Skeletal muscle cell (primary cell): ENCODE measurements around the gene CHST7.

ENCODE experiments used
- DNase-seq: peaks from one replicate; pipeline ENCODE4 v3.0.0-alpha.2; 2010; ENCODE audit warnings: low read depth
- H3K4me3 ChIP-seq: 2 replicates; pipeline ENCODE4 v1.5.1; 2011; ENCODE audit warnings: low read depth, mild to moderate bottlenecking, control low read depth, low read length, moderate library complexity

The CHST7 gene

DNA sequence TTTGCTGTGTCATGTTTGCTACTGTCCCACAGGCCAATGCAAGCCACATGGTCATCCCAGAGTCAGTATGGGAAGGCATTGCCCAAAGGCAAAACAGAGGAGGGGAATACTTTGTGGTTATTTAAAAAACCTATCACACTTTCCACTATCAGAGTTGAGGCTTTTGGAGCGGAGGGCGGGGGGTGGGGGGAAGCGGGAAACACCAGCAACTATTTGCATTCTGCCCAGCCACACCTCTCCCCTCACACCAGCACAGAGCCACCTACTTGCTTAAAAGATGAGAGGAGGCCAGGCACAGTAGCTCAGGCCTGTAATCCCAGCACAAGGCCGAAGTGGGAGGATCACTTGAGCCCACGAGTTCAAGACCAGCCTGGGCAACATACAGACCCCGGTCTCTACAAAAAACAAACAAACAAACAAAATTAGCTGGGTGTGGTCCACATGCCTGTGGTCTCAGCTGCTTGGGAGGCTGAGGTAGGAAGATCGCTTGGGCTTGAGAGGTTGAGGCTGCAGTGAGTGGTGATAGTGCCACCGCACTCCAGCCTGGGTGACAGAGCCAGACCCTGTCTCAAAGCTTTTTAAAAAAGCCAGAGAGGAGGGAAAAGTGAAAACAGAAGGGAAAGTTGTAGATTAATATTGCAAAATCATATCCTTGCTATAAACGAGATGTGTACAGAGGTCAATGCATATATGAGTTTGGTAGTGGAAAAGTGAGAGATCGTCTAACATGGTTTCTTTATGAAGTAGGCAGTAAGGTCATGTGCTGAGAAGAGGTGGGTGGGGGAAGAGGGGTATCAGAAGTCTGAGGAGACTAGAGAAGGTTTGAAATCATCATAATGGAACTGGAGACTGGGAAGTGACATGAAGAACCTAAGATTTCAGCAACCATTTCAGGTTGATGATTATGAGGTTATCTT lies 1.9 kb upstream of the CHST7 start:
- no peak for DNase-seq
- H3K4me3 ChIP-seq, result no peak overlapping the region

DNA sequence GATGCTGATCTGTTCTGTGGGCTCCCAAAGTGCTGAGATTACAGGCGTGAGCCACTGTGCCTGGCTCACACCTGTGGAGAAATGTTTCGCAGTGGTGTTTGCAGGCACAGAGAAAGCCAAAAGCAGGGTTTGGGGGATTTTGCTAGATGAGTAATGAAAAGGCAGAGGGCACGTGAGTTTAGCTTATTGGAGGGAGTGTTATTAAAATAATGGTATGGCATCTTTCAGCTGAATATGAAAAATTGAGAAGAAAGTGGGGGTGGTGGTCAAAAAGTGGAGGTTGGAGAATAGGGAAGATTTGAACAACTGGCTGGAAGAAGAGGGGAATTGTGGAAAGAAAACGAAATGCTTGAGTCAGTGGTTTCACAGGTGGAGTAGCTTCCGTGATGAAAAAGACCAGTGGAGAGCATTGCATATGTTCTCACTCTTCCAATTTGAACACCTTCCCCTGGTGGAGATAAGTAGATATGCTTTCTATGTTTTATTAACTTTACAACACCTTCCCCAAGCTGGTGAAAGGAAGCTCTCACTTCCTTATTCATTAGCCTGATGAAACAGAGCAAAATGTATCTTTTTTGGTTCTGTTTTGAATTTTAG lies 1.1 kb upstream of the CHST7 start:
- no peak for DNase-seq
- H3K4me3 ChIP-seq, result no peak overlapping the region

DNA sequence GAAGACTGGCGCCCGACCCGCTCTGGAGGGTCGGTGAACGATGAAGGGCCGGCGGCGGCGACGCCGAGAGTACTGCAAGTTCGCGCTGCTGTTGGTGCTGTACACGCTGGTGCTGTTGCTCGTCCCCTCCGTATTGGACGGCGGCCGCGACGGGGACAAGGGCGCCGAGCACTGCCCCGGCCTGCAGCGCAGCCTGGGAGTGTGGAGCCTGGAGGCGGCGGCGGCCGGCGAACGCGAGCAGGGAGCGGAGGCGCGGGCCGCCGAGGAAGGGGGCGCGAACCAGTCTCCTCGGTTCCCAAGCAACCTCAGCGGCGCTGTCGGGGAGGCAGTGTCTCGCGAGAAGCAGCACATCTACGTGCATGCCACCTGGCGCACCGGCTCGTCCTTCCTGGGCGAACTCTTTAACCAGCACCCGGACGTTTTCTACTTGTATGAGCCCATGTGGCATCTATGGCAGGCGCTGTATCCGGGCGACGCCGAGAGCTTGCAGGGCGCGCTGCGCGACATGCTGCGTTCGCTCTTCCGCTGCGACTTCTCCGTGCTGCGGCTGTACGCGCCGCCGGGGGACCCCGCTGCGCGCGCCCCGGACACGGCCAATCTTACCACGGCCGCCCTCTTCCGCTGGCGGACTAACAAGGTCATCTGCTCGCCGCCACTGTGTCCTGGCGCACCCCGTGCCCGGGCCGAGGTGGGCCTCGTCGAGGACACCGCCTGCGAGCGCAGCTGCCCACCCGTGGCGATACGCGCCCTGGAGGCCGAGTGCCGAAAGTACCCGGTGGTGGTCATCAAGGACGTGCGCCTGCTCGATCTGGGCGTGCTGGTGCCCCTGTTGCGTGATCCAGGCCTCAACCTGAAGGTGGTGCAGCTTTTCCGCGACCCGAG lies 568 bp downstream of the CHST7 start:
- H3K4me3 ChIP-seq, result peak overlapping the region; percentile 57
- DNase-seq, result no peak

DNA sequence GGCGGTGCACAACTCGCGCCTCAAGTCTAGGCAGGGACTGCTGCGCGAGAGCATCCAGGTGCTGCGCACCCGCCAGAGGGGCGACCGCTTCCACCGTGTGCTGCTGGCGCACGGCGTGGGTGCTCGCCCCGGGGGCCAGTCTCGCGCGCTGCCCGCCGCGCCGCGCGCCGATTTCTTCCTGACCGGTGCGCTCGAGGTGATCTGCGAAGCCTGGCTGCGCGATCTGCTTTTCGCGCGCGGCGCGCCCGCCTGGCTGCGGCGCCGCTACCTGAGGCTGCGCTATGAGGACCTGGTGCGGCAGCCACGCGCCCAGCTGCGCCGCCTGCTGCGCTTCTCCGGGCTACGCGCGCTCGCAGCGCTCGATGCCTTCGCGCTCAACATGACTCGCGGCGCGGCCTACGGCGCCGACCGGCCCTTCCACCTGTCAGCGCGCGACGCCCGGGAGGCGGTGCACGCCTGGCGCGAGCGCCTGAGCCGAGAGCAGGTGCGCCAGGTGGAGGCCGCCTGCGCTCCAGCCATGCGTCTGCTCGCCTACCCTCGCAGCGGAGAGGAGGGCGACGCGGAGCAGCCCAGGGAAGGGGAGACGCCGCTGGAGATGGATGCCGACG lies 1.3 kb downstream of the CHST7 start:
- peak overlapping the region; percentile 57 for H3K4me3 ChIP-seq
- DNase-seq, result no peak

DNA sequence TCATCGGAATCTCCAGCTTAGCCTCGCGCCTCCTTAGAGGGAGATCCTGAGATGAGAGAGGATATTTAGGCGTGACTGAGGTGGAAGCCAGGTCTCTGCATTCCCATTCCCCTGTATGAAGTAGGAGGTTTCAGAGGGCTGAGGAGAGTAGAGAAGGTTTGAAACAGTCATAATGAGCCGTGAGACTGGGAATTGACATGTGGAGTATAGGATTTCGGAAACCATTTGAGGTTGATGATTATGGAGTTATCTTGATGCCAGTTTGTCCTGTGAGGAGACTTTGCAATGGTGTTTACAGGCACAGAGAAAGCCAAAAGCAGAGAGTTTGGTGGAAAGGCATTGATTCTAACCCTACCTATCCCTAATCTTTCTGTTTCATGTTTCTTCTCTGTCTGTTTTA lies 2.0 kb downstream of the CHST7 start:
- DNase-seq, result no peak
- H3K4me3 ChIP-seq, result peak overlapping the region; percentile 57

DNA sequence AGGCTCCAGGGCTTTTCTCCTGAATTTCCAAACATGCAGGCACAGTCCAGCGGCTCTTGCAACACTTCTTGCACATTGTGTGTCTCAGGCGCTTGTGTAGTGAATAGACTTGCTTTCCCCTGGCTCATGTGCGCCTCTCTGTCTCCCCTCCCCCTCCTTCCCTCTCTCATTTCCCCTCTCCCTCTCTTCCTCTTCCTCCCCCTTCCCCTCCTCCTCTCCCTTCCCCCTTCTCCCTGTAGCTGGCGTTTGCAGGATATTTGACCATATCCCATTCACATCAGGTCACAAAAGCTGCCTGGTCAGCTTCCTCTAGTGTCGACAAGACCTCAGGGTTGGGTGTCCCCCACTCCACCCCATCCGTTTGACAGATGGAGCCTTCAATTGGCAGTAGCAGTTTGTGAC lies 2.4 kb downstream of the CHST7 start:
- peak overlapping the region; percentile 57 for H3K4me3 ChIP-seq
- no peak for DNase-seq

DNA sequence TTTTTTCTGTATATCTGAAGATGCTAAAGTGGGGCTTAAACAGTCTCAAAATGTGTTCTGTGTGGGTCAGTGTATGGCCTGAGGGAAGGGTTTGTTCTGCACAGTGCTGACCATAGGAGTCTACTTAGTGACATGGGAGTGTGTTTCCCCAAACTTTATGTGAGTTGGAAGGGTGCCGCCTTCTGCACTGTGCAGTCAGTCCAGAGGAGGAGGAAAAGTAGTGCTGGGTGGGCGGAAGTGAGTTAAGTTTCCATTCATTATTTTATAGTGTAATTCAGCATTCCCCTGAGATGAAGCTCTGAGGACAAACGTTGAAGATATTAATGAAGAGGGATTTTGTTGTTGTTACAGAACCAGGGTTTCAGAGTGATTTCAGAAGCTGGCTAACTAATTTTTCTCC lies 2.9 kb downstream of the CHST7 start:
- no peak for DNase-seq
- peak overlapping the region; percentile 57 for H3K4me3 ChIP-seq

DNA sequence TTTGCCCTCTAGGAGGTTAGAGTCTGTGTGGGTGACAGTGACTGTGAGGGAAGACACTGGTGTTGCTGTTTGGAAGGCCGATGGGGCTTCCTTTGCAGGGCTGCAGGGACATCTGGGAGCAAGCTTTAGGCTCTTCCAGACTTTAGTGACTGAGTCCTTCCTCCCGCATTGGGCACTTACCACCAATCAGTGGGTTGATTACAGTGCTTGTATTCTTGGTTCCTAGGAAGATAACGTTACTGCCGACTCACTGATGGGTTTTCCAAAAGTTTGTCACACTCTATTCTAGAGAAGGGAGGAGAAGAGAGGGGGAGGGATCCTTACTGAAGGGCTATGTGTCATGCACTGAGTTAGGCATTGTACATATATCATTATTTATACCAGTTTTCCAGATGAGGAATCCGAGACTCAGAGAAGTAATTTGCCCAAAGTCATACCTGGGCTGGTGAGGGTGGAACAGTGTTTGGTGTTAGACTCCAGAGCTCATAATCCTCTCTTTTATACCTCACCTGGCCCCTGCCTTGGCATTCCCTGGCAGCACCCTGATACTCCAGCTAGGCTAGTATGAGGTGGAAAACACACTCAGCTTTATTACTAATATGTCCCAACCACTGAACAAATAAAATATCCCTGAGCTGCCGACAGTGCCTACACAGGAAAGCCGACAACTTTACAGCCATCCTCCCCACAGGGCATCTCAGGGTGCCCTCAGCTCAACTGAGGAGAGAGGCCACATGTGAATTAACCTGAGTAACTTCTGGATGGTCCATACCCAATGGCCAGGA lies 3.8 kb downstream of the CHST7 start:
- H3K4me3 ChIP-seq, result no peak overlapping the region
- no peak for DNase-seq

DNA sequence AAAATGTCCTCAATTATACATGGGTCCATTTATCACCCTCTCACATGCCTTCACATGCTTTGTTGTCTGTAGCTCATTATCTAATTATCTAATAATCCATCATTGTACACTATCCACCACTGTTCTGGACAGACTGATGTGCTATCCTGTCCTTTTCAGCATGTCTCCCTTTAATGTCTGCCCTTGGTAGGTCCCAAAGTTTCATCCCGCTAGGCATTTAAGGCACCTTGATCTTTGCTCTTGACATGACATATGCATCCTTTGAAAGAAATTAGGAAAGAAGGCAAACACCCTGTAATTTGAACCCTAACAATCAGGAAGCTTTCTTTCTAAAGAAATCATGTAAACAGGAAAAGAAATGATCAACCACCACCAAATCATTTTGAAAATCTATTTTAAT lies 5.7 kb downstream of the CHST7 start:
- DNase-seq, result no peak
- H3K4me3 ChIP-seq, result no peak overlapping the region

DNA sequence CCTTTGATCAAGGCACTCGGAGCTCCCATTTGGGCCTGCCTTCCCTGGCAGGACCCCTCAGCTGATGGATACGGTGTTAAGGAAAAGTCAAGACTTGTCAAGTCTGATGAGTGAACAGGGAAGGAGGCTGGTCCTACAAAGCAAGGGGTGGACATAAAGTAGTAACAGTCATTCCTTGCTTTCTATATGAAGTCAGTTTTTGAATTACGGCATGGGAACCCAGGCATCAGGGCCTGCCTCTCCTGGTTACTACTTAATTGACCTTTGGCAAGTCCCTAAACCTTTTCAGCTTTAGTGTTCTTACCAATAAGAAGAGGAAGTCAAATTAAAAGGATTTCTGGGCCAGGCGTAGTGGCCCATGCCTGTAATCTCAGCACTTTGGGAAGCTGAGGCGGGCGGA lies 7.0 kb downstream of the CHST7 start:
- DNase-seq, result no peak
- no peak overlapping the region for H3K4me3 ChIP-seq

DNA sequence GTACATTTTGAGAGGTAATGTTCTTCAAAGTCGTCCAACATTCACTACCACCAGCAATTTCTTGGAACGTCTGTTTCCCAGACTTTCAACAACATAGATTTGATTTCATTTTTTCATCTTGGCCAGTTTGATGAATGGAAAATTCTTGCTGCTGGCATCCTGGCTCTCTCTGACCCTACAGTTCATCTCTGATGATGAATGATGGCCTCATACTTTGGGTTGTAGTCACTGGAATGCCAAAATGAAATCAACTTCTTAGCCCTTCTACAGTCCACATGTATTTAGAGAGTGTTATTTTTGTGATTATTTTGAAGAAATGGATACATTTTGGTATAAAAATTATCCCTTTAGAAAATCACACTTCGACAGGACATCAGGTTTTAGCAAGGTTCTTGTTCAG lies 8.8 kb downstream of the CHST7 start:
- no peak overlapping the region for H3K4me3 ChIP-seq
- DNase-seq, result no peak

DNA sequence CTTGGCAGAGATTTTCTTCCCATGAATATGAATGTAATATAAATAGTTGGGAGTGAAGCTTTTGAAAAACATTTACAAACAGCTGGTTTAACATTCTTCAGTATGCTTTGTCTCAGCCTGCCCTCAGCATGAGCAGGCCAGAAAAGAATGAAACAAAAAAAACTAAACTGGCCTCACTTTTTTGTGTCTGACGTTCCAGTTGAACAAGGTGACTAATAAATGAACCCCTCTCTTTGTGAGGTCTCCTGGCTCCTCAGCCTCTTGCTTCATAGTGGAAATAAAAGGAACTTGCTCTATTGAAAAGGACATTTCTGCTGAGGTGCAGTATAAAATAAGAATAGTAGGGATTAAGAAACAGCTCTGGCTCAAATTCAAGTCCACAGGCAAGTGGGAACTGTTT lies 9.4 kb downstream of the CHST7 start:
- DNase-seq, result peak; percentile 75
- H3K4me3 ChIP-seq, result no peak overlapping the region

DNA sequence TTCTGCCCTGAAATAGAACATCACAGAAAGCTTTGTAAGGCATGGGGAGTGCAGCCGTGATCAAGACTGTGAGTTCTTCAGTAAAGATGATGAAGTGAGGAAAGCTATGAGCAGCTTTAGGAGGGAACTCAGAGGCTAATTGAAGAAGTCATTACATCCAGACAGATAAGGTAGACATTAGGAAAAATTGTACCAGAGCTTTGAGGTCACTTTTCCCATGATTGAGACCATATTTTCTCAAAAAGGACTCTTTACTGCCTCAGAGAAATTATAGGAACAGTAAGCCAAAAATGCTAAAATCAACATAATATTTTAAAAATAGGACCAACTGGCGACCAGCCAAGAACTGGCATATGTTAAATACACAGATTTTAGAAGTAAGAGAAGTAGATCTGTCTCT lies 11.2 kb downstream of the CHST7 start:
- H3K4me3 ChIP-seq, result no peak overlapping the region
- DNase-seq, result no peak

DNA sequence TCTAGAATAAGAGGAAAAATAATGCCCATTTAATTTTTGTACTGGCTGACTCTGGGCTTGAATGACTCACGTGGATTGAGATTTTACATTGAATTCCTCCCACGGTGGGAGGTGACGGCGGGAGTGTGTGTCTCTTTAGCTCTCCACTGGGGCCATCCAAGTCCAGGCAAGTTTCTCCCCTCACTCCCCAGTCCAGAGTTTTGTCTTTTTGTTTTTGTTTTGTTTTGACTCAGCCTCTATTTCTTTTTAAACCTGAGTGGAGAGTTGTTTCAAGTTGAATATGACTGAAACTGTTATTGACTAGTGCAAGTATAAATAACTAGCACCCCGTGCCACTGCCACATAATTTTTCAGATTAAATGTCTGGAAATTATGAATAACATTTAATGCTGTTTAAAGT lies 13.6 kb downstream of the CHST7 start:
- DNase-seq, result no peak
- no peak overlapping the region for H3K4me3 ChIP-seq

DNA sequence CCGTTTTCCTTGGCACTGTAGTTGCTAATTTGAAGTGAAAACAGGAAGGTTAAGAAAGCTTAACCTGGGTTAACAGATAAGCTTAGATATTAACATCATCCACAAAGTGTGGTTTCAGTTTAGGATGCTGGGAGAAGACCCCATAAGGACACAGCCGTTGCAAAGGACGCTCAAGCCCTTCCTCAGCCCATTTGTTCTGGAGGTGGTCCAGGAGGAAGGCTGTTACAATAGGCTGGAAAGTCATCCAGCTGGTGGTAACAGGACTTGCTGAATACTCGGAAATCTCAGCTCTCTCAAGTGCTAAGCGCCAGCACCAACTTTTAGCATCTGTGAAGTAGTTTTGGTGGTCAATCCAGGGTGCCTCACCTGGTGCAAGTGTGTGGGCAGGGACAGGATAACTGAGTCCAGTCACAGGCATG lies 14.2 kb downstream of the CHST7 start:
- DNase-seq, result no peak
- no peak overlapping the region for H3K4me3 ChIP-seq

DNA sequence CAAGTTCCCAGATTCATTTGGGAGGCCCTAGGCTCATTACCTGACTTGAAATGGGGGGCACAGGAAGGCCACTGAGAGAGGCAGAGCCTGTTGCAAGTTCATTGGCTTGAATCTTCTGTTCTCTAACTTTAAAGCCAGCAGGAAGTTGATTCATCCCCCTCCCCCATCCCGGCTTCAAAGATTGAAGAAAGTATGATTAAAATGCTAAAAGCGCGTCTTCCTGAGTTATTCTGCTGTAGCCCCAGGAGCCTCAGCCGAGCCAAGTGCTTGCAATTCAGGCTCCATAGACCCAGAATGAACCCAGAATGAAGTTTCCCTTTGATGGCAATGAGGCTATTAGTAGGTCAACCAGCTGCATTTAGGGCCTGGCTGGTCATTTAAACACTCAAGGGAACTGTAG lies 14.7 kb downstream of the CHST7 start:
- no peak for DNase-seq
- H3K4me3 ChIP-seq, result no peak overlapping the region

DNA sequence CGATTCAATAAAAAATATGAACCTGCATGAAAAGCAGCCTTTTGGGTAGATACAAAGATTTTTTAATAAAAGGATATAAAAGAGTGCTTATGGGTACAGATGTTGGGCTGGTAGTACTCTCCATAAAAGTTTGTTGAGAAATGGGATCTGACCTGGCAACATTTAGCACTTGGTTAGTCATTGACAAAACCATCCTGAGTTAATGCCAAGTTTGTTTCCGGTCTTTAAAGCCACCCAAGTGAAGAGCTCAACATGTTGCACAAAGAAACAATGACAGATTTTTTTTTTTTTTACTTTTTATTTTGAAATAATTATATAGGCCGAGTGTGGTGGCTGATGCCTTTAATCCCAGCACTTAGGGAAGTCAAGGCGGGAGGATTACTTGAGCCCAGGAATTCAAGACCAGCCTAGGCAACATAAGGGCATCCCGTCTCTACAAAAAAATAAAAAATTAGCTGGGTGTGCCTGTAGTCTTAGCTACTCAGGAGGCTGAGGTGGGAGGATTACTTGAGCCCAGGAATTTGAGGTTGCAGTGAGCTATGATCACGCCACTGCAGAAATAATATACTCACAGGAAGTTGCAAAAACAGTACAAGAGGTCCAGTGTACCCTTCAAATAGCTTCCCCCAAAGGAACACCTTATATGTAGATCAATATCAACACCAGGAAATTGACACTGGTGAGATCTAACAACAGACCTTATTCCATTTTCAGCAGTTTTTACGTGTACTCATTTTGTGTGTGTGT lies 16.6 kb downstream of the CHST7 start:
- DNase-seq, result no peak
- H3K4me3 ChIP-seq, result no peak overlapping the region

DNA sequence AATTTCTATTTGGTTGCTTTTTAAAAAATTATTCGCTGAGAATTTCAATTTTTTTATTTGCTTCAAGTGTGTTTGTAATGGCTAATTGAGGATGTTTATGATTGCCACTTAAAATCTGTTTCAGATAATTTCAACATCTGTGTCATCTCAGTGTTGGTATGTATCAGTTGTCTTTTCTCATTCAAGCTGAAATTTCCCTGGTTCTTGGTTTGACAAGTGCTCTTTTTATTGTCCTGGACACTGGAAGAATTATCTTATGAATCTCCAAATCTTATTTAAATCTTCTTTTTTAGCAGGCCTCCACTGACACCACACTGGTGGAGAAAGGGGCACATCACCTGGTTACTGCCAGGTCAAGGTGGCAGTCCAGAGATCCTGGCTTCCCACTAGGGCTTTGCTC lies 21.5 kb downstream of the CHST7 start:
- no peak overlapping the region for H3K4me3 ChIP-seq

More for the DNA sequence above, 21.5 kb downstream of the CHST7 start:
- no peak for DNase-seq
